DMS53 treated with DMSO at 0.1 percent for 48 hours (cell line): Measurements from ENCODE around the gene FLNA.

ENCODE experiments used
- DNase-seq: peaks from one replicate; lab custom pipeline; 2025; ENCODE audit not compliant: unreplicated experiment; lab: John Stamatoyannopoulos, UW

The FLNA gene

GRCh38 chrX:154360155-154360713, 14.2 kb downstream of the FLNA start:
- DNase-seq = no peak

- DNase-seq = no peak
Observed at GRCh38 chrX:154359362-154360154, 14.9 kb downstream of the FLNA start.

GRCh38 chrX:154358829-154359228, 15.6 kb downstream of the FLNA start:
- no peak for DNase-seq

GRCh38 chrX:154358011-154358410, 16.4 kb downstream of the FLNA start:
- no peak for DNase-seq

- DNase-seq = no peak
Observed at GRCh38 chrX:154357205-154357604, 17.2 kb downstream of the FLNA start.

GRCh38 chrX:154356596-154356995, 17.8 kb downstream of the FLNA start:
- DNase-seq = no peak

- DNase-seq = no peak
Observed at GRCh38 chrX:154355776-154356140, 18.7 kb downstream of the FLNA start.

GRCh38 chrX:154355094-154355775, 19.2 kb downstream of the FLNA start:
- no peak for DNase-seq

GRCh38 chrX:154354516-154354915, 19.9 kb downstream of the FLNA start:
- DNase-seq = no peak

- no peak for DNase-seq
Observed at GRCh38 chrX:154354013-154354412, 20.4 kb downstream of the FLNA start.

GRCh38 chrX:154353172-154353843, 21.1 kb downstream of the FLNA start:
- DNase-seq = no peak

- no peak for DNase-seq
Observed at GRCh38 chrX:154352466-154352865, 22.0 kb downstream of the FLNA start.

- DNase-seq = no peak
Observed at GRCh38 chrX:154352012-154352401, 22.4 kb downstream of the FLNA start.

GRCh38 chrX:154351183-154352011, 23.0 kb downstream of the FLNA start:
- DNase-seq = no peak

GRCh38 chrX:154350429-154351182, 23.8 kb downstream of the FLNA start:
- no peak for DNase-seq

- DNase-seq = no peak
Observed at GRCh38 chrX:154349979-154350378, 24.5 kb downstream of the FLNA start.

- no peak for DNase-seq
Observed at GRCh38 chrX:154349359-154349935, 25.0 kb downstream of the FLNA start.

GRCh38 chrX:154348646-154349358, 25.6 kb downstream of the FLNA start:
- no peak for DNase-seq

GRCh38 chrX:154348114-154348531, 26.3 kb downstream of the FLNA start:
- no peak for DNase-seq
